SK-N-SH (cell line): ENCODE results near the gene LRRC46. TPM values are rescaled to one million over a fixed set of nuclear protein-coding genes. Genes with fewer than 3 reads are reported as not detected.

ENCODE experiments used
- CTCF ChIA-PET: fragments of 300-600, 350-600 bp; formaldehyde crosslinking; extraction: SDS; loops from one replicate; lab custom pipeline; 2021; lab: Yijun Ruan, JAX
- POLR2A ChIA-PET: fragments of 350-600 bp; sonication (Branson Sonifier 250); formaldehyde crosslinking; extraction: SDS; loops from one replicate; lab custom pipeline; 2020; ENCODE audit warnings: antibody characterized with exemption, inconsistent platforms; lab: Yijun Ruan, JAX
- DNase-seq: peaks from one replicate; pipeline ENCODE4 v3.0.0; 2012
- H2AFZ ChIP-seq: fragments of 200-600 bp; sonication (generic); 2 replicates; pipeline ENCODE4 v1.8.1; 2016; ENCODE audit warnings: antibody characterized with exemption, mild to moderate bottlenecking, low read depth
- H3F3A ChIP-seq: fragments of 200-600 bp; sonication (generic); replicated peaks from 2 replicates; pipeline ENCODE3; 2016; ENCODE audit warnings: antibody characterized with exemption, mild to moderate bottlenecking; ENCODE audit not compliant: insufficient read depth
- H3K27ac ChIP-seq, 2 experiments: fragments of 200-500 bp in 1 of 2; fragments of 200-600 bp in 1 of 2; sonication (Bioruptor generic) in 1 of 2; sonication (generic), shearing (Covaris generic) in 1 of 2; 2 replicates each; pipeline versions ENCODE4 v1.5.1 to v1.6.1; 2014 to 2016; ENCODE audit warnings: low read depth in 2 of 2, inconsistent platforms in 1 of 2, low read length in 1 of 2, mild to moderate bottlenecking in 1 of 2, mixed read lengths in 1 of 2
- H3K27me3 ChIP-seq: fragments of 200-600 bp; sonication (generic), shearing (Covaris generic); 2 replicates; pipeline ENCODE4 v1.6.1; 2016; ENCODE audit warnings: mixed run types; ENCODE audit not compliant: insufficient read depth
- H3K36me3 ChIP-seq, 2 experiments: fragments of 200-500 bp in 1 of 2; fragments of 200-600 bp in 1 of 2; sonication (Bioruptor generic) in 1 of 2; sonication (generic) in 1 of 2; replicated peaks in 1 of 2; 2 replicates each; pipeline versions ENCODE3 to v1.5.1; 2014 to 2016; ENCODE audit warnings: low read length in 1 of 2, mild to moderate bottlenecking in 1 of 2; ENCODE audit not compliant: insufficient read depth in 2 of 2, control insufficient read depth in 1 of 2
- H3K4me1 ChIP-seq, 2 experiments: fragments of 200-500 bp in 1 of 2; fragments of 200-600 bp in 1 of 2; sonication (Bioruptor generic) in 1 of 2; sonication (generic), shearing (Covaris generic) in 1 of 2; 2 replicates each; pipeline versions ENCODE4 v1.5.1 to v1.6.1; 2014 to 2016; ENCODE audit warnings: low read depth in 1 of 2, low read length in 1 of 2, mixed run types in 1 of 2; ENCODE audit not compliant: insufficient read depth in 2 of 2, control insufficient read depth in 1 of 2
- H3K4me2 ChIP-seq: fragments of 200-600 bp; sonication (generic), shearing (Covaris generic); 2 replicates; pipeline ENCODE4 v1.6.1; 2017; ENCODE audit warnings: mixed run types
- H3K4me3 ChIP-seq, 2 experiments: fragments of 200-500 bp in 1 of 2; fragments of 200-600 bp in 1 of 2; sonication (Bioruptor generic) in 1 of 2; sonication (generic), shearing (Covaris generic) in 1 of 2; 2 replicates each; pipeline versions ENCODE4 v1.5.1 to v1.8.1; 2014 to 2016; ENCODE audit warnings: low read depth in 2 of 2, inconsistent platforms in 1 of 2, low read length in 1 of 2, mild to moderate bottlenecking in 1 of 2, mixed read lengths in 1 of 2, moderate library complexity in 1 of 2
- H3K79me2 ChIP-seq: fragments of 200-600 bp; sonication (generic); 2 replicates; pipeline ENCODE4 v1.8.1; 2017; ENCODE audit warnings: mild to moderate bottlenecking; ENCODE audit not compliant: insufficient read depth
- H3K9ac ChIP-seq: fragments of 200-600 bp; sonication (generic); 2 replicates; pipeline ENCODE4 v1.6.1; 2017; ENCODE audit warnings: mixed run types
- H3K9me2 ChIP-seq: fragments of 200-600 bp; sonication (generic); 2 replicates; pipeline ENCODE4 v1.6.1; 2017; ENCODE audit warnings: mixed run types
- H3K9me3 ChIP-seq: fragments of 200-600 bp; sonication (generic); 2 replicates; pipeline ENCODE4 v1.6.1; 2017; ENCODE audit warnings: mixed run types, mild to moderate bottlenecking, moderate library complexity
- H4K20me1 ChIP-seq: fragments of 200-600 bp; sonication (generic); 2 replicates; pipeline ENCODE4 v1.6.1; 2017; ENCODE audit warnings: mild to moderate bottlenecking, mixed run types; ENCODE audit not compliant: insufficient read depth
- CTCF ChIP-seq: fragments of 200-600 bp; sonication (generic); IDR thresholded peaks from 2 replicates; pipeline ENCODE4 v1.6.1; 2017; ENCODE audit warnings: antibody characterized with exemption, mild to moderate bottlenecking, moderate library complexity
- EP300 ChIP-seq, 2 experiments: IDR thresholded peaks; 2 replicates each; pipeline versions ENCODE4 v1.4.0 to v1.6.1; 2012; ENCODE audit warnings: borderline replicate concordance in 1 of 2, low read depth in 1 of 2, low read length in 1 of 2
- FOXJ3 ChIP-seq: sonication (generic); formaldehyde crosslinking; IDR thresholded peaks from 2 replicates; pipeline ENCODE4 v1.5.1; 2020; ENCODE audit warnings: mild to moderate bottlenecking, missing genetic modification reagents
- FOXM1 ChIP-seq: IDR thresholded peaks from 2 replicates; pipeline ENCODE4 v1.4.0; 2012; ENCODE audit warnings: low read depth, mild to moderate bottlenecking
- GABPA ChIP-seq: IDR thresholded peaks from 2 replicates; pipeline ENCODE4 v1.4.0; 2012; ENCODE audit warnings: low read depth, mild to moderate bottlenecking
- MEF2A ChIP-seq: IDR thresholded peaks from 2 replicates; pipeline ENCODE4 v1.4.0; 2012; ENCODE audit warnings: low read depth, borderline replicate concordance
- MXI1 ChIP-seq: IDR thresholded peaks from 2 replicates; pipeline ENCODE4 v1.6.1; 2012; ENCODE audit warnings: mild to moderate bottlenecking, low read depth, low read length, improper control_type of control experiment
- PBX3 ChIP-seq: IDR thresholded peaks from 2 replicates; pipeline ENCODE4; 2012
- RAD21 ChIP-seq: IDR thresholded peaks from 2 replicates; pipeline ENCODE4 v1.6.1; 2012; ENCODE audit warnings: mild to moderate bottlenecking, low read length
- SIN3A ChIP-seq: IDR thresholded peaks from 2 replicates; pipeline ENCODE4 v1.6.1; 2012; ENCODE audit warnings: low read depth, mild to moderate bottlenecking, low read length, moderate library complexity, borderline replicate concordance
- SMC3 ChIP-seq: IDR thresholded peaks from 2 replicates; pipeline ENCODE4 v1.6.1; 2012; ENCODE audit warnings: low read depth, low read length, improper control_type of control experiment
- WGBS: methylation state at CpG from one replicate; pipeline ENCODE4 v1.1.6; 2017; ENCODE audit warnings: low lambda C conversion rate; 5-methylcytosine and 5-hydroxymethylcytosine counted together
- polyA plus RNA-seq, 3 experiments: library from polyadenylated mRNA; depleted of rRNA; stranded (reverse); fragments of >200 nt; gene quantifications; 2 replicates each; pipeline ENCODE4 v1.2.3, GENCODE V29; 2012
- TF ChIP-seq, protein P1 (sequence below): IDR thresholded peaks from 2 replicates; pipeline ENCODE4 v1.4.0; 2012; ENCODE audit warnings: low read depth, borderline replicate concordance
- TF ChIP-seq, protein P2 (sequence below): IDR thresholded peaks from 2 replicates; pipeline ENCODE4 v1.4.0; 2012; ENCODE audit warnings: low read depth

LRRC46 gene
- polyA plus RNA-seq, 1 of the 3 experiments (the other 2 are of a cell fraction) = 1.6 TPM

DNA sequence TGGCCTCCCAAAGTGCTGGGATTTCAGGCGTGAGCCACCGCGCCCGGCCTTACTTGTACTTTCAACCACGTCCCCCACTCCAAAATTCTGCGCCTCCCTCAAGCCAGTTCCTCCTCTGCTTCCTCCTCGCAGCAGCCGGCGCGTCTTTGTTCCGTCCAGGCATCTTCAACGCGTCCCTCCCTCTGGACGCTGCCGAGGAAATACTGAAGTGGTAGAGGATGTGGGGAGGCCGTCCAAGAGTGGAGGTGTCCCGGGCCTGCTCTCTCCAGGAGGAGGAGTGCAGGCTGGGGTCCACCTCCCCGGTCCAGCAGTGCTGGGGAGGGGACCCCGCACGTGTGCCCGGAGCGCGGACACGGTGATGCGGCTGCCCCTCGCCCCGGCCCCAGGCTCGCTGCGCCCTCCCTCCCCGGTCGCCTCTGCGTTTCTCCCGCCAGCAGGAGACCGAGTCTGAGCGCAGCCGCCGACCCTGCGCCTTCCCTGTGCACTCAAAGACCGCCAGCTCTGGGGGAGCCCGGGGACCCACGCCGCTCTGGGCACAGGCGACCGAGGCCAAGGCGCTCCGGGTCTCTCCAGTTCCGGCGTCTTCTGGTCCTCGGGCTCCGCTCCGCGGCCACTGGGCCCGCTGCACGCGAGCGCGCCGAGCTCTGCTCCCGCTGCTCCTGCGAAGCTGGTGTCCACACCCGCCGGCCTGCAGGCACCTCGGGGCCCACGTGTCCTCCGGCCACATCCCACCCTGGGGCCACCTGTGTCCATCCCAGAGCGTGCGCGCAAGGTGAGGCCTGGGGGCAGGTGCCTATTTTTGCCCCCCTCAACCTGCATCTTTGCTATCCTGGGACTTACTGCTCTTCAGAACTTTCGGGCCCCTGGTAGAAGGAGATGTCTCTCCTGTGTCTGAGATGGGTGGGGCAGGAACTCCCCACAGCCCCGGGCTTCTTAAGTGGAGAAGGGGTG, 41.6 kb upstream of the LRRC46 start:
- H3K9me3 ChIP-seq = no peaks in the 10 kb centered on the region
- peak overlapping the region; percentile 86 for H3K4me2 ChIP-seq
- no peaks in the 10 kb centered on the region for H3K36me3 ChIP-seq
- 4% methylated on average over 25 of the region's 70 CpGs for WGBS
- no peaks in the 10 kb centered on the region for H3K9me2 ChIP-seq
- H3F3A ChIP-seq = no peaks in the 10 kb centered on the region
- DNase-seq = peak; percentile 96
- ChIA-PET CTCF (interaction anchor here (0.5 to 2.7 kb wide), 45 partner anchors 9 to 187 kb away, joined by 3 to 38 read pairs (median 5); partner anchors contain the start of genes OSBPL7 and TBKBP1), POLR2A (interaction anchor here (0.6 to 1.1 kb wide), 3 partner anchors 9 to 57 kb away, joined by 3 read pairs; partner anchors contain the start of gene TBX21)
- H3K27me3 ChIP-seq = peaks cover 73% of the 10 kb centered on the region
- H3K9ac ChIP-seq = no peak overlapping the region
- 0 out of 4 replicates have a peak overlapping the region, but pooled peaks of 1 of the 2 experiments have one; percentile 2 for H3K27ac ChIP-seq
- H3K4me1 ChIP-seq = peaks cover 0 to 5% of the 10 kb centered on the region in 2 experiments; a peak in 1 of 4 replicates
- H4K20me1 ChIP-seq = no peaks in the 10 kb centered on the region
- peak overlapping the region; percentile 58; the same call in 1 of the 2 replicates for H2AFZ ChIP-seq
- H3K4me3 ChIP-seq = peak overlapping the region; percentile 43 to 48
- H3K79me2 ChIP-seq = no peaks in the 10 kb centered on the region
- TF ChIP-seq FOXJ3 (CRISPR knock-in tag) (no peak), GABPA (no peak), FOXM1 (no peak), SIN3A (no peak), RAD21 (peak; percentile 81), PBX3 (no peak), MEF2A (no peak), CTCF (peak; percentile 62), EP300 (IDR thresholded peaks at IDR 0.05; ENCODE audit: borderline replicate concordance in 1 of 2, low read depth in 1 of 2, low read length in 1 of 2) (no peak), SMC3 (peak; percentile 63), MXI1 (peak; percentile 72; the same call in 1 of the 2 replicates)
- TF ChIP-seq, protein P1, sequence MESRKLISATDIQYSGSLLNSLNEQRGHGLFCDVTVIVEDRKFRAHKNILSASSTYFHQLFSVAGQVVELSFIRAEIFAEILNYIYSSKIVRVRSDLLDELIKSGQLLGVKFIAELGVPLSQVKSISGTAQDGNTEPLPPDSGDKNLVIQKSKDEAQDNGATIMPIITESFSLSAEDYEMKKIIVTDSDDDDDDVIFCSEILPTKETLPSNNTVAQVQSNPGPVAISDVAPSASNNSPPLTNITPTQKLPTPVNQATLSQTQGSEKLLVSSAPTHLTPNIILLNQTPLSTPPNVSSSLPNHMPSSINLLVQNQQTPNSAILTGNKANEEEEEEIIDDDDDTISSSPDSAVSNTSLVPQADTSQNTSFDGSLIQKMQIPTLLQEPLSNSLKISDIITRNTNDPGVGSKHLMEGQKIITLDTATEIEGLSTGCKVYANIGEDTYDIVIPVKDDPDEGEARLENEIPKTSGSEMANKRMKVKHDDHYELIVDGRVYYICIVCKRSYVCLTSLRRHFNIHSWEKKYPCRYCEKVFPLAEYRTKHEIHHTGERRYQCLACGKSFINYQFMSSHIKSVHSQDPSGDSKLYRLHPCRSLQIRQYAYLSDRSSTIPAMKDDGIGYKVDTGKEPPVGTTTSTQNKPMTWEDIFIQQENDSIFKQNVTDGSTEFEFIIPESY = no peak
- TF ChIP-seq, protein P2, sequence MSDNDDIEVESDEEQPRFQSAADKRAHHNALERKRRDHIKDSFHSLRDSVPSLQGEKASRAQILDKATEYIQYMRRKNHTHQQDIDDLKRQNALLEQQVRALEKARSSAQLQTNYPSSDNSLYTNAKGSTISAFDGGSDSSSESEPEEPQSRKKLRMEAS = peak; percentile 27; the same call in 1 of the 2 replicates
- TF ChIP-seq, all 33 proteins: peak for 5
